ENCODE measurements around the gene ECHDC3.

ECHDC3 gene

DNA sequence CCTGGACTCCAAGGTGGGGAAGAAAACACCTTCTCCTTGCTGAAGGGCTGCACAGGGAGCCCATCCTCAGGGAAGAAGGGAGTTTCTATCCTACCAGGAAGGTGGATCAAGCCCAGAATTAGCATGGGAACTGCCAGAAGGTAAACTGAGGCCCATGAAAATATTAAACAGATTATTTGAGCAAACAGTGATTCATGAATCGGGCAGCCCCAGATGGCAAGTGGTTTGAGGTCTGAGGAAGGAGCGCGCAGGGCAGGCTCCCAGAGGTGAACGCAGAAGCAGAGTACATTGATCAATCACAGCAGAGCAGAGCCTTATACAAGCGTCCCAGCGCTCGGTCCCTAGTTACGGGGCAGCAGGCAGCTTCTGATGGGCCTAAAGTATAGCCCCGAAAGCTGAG lies 45.2 kb downstream of the ECHDC3 start:
- DNase-seq = no peak

- no peak for DNase-seq
Measured at GRCh38 chr10:11787846-11788245, 45.7 kb downstream of the ECHDC3 start.

- no peak for DNase-seq
Measured at GRCh38 chr10:11789306-11789705, 47.1 kb downstream of the ECHDC3 start.

GRCh38 chr10:11789956-11790355 lies 47.8 kb downstream of the ECHDC3 start:
- no peak for DNase-seq

GRCh38 chr10:11793762-11794479 lies 51.7 kb downstream of the ECHDC3 start:
- DNase-seq = no peak

DNA sequence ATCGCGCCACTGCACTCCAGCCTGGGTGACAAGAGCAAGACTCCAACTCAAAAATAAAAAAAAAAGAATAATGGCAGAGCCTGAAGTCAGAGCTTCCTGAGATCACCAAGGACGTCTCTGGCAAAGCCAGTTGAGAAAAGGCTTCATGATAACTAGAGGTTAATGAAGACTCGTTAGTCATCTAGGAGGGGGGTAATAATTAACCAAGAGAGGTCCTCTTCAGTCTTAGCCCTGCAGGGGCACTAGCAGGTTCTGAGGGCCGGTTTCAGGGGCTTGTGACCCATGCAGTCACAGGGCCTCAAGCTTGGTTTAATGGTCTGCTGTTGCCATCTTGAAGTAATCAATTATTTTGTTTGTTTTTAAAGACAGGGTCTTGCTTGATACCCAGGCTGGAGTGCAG lies 52.4 kb downstream of the ECHDC3 start:
- DNase-seq = no peak

DNA sequence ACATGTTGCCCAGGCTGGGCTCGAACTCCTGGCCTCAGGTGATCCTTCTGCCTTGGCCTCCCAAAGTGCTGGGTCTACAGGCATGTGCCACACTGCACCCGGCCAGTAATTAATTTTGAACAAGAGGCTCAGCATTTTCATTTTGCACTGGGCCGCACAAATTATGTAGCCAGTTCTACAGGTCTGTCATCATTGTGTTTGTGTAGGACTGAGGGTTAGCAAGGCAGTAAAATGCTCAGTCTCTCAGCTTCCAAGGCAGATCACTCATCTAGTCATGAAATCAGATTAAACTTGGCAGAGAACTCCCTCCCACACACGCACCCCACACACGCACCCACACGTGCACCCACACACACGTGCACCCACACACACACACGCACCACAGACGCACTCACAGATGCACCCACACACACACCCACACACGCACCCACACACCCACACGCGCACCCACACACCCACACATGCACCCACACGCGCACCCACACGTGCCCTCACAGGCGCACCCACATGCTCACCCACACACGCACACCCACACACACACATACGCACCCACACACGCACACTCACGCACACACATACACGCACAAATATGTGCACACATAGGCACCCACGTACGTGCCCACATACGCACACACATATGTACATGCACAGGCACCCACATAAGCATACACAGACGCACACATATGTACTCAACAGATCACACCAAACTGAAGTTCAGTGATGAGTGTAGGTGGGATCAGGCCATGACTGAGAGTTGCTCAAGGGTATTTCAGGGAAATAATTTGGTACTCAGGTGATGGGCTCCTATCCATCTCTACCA lies 53.1 kb downstream of the ECHDC3 start:
- no peak for DNase-seq

GRCh38 chr10:11796474-11796873 lies 54.3 kb downstream of the ECHDC3 start:
- DNase-seq = no peak

- DNase-seq = no peak
Measured at GRCh38 chr10:11797281-11797680, 55.1 kb downstream of the ECHDC3 start.

GRCh38 chr10:11797847-11798633 lies 55.9 kb downstream of the ECHDC3 start:
- DNase-seq = no peak

- peak in 1 of 2 experiments; percentile 4 for DNase-seq
Measured at GRCh38 chr10:11798845-11799735, 56.9 kb downstream of the ECHDC3 start.

DNA sequence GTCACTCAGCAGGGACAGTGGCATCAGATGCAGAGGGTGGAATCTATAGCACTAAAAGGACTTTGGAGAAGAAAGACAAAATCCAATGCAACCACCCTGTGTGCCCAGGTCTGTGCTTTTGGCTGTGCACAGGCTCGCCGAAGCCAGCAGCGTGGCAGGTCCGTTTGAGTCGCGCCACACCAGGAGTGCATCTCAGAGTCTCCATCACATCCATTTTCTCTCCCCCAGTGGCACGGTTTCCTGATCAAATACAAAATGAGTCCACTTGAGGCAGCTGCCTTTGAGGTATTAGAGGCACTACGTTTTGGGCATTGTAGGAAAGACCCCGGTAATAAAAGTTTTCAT lies 57.5 kb downstream of the ECHDC3 start:
- DNase-seq = no peak

DNA sequence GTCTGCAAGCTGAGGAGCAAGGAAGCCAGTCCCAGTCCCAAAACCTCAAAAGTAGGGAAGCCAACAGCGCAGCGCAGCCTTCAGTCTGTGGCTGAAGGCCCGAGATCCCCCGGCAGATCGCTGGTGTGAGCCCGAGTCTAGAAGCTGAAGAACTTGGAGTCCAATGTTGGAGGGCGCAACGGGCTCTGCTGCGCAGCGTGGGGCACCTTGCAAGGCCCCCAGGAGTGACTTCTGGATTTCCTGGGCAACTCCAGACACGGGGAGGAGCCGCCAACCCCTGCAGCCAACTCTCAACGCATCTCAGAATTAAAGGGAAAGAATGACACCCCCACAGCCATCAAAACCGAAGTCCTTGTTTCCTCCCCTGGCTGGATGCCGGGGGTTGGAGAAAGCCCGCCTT lies 62.2 kb downstream of the ECHDC3 start:
- no peak for DNase-seq

DNA sequence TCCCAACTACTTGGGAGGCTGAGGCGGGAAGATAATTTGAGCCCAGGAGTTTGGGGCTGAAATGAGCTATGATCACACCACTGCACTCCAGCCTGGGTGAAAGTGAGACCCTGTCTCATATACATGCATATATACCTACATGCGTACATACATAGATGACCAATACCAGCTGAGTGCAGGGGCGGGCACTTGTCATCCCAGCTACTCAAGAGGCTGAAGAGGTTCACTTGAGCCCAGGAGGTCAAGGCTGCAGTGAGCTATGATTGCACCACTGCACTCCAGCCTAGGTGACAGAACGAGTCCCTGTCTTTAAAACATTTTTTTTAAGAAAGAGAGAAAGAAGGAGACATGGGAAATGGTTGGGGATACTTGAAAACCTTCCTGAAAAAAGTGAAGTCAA lies 63.6 kb downstream of the ECHDC3 start:
- no peak for DNase-seq

GRCh38 chr10:11806706-11807105 lies 64.5 kb downstream of the ECHDC3 start:
- DNase-seq = no peak

GRCh38 chr10:11808808-11809207 lies 66.6 kb downstream of the ECHDC3 start:
- no peak for DNase-seq

DNA sequence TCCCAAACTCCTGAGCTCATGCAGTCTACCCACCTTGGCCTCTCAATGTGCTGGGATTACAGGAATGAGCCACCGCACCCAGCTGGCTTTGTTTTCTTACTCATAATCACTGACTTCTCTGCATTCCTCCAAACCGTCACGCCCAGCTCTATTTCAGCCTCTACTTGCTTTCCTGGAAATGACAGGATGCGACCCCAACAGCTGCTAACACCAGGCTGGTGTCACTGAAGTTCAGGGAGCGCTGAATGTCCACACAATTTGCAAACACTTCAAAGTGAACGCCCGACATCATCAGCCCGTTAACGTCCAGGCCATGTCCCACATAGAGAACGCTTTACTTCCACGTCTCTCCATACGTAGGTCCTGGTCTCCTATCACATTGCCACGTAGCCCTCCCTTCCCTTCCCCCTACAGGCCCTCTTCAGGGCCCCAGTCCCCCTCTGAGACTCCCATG lies 68.2 kb downstream of the ECHDC3 start:
- no peak for DNase-seq

DNA sequence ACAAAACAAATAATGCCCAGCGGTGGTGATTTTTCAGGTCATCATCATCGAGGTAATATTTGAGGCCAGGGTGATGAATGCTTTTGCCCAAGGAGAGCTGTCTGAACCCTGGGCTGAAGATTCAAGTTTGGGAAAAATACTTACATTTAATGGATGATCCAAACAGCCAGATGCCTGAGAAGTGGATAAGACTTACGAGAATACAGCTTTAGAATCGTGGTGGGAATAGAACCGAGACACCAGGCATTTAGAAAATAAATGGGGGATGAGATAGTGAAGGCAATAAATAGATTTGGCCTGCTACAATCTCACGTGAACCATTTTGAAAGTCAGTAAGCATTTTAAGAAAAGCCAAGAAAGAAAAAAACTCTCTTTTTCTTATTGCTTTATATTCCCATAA lies 68.8 kb downstream of the ECHDC3 start:
- DNase-seq = no peak

DNA sequence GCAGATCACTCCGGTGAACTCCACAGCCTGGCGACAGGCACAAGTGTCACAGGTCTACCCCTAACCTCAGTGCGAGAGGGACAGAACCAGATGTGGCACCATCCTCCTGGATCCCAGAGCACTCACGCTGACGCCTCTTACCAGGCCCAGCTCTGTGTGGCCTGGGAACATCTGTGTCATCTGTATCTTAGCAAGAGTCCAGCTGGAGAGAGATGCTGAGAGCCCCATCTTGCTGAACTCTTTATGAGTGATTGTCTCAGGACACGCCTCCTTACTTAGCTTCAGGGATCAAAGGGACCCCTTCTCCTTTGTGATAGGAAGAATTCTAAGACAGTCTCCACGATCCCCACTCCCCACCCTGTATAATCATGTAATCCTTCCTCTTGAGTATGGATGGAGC lies 71.0 kb downstream of the ECHDC3 start:
- DNase-seq = no peak

All from NCI-H2081 (cell line).